Cardiac muscle cell (in vitro differentiated cells and primary cell): ENCODE data around the gene RBMS1. TPM values are rescaled to one million over a fixed set of nuclear protein-coding genes. Genes with fewer than 3 reads are reported as not detected.

Source experiments
- DNase-seq, 2 donors: peaks; one replicate each; pipeline versions ENCODE4 v3.0.0 to v3.0.0-alpha.2; 2010 to 2017; ENCODE audit warnings: low read depth in 1 of 2, low spot score in 1 of 2
- H3K27ac ChIP-seq: fragments of 200-600 bp; sonication (generic); 2 replicates; pipeline ENCODE4 v1.5.1; 2016
- H3K27me3 ChIP-seq: fragments of 200-600 bp; sonication (generic); 2 replicates; pipeline ENCODE4 v1.6.0; 2016; ENCODE audit warnings: control low read depth
- H3K36me3 ChIP-seq: fragments of 200-600 bp; sonication (generic); 2 replicates; pipeline ENCODE4 v1.5.1; 2016; ENCODE audit warnings: control low read depth
- H3K4me1 ChIP-seq: fragments of 200-600 bp; sonication (generic); 2 replicates; pipeline ENCODE4 v1.8.1; 2017; ENCODE audit warnings: low read depth, mild to moderate bottlenecking, mixed run types
- H3K4me3 ChIP-seq: fragments of 200-600 bp; sonication (generic); 2 replicates; pipeline ENCODE4 v1.5.1; 2016; ENCODE audit warnings: mild to moderate bottlenecking
- H3K9me3 ChIP-seq: fragments of 200-600 bp; sonication (generic); 2 replicates; pipeline ENCODE4 v1.5.1; 2017; ENCODE audit warnings: low read depth, mild to moderate bottlenecking, control low read depth
- CTCF ChIP-seq: IDR thresholded peaks from 2 replicates; pipeline ENCODE4 v1.5.1; 2012; ENCODE audit warnings: low read depth, mild to moderate bottlenecking, low read length
- polyA plus RNA-seq: library from polyadenylated mRNA; unstranded; fragments of >200 nt; fragmentation: Nextera tagmentation; extraction: Ambion mirVana; gene quantifications from 2 replicates; pipeline ENCODE4 v1.2.1, GENCODE V29; 2016
- total RNA-seq: library from RNA; depleted of rRNA; stranded (reverse); fragments of >200 nt; gene quantifications from 2 replicates; pipeline ENCODE4 v1.2.3, GENCODE V29; 2016

RBMS1 gene
- total and polyA plus RNA-seq, 2 experiments from 2014 or later, result 89.5 to 99.9 TPM

GRCh38 chr2:160343404-160343803 is 150.2 kb downstream of the RBMS1 start:
- Histone ChIP-seq H3K4me3 (no peak overlapping the region), H3K27me3 (no peaks in the 10 kb centered on the region), H3K4me1 (peaks cover 36% of the 10 kb centered on the region), H3K27ac (no peak overlapping the region), H3K36me3 (no peaks in the 10 kb centered on the region), H3K9me3 (no peaks in the 10 kb centered on the region)
- TF ChIP-seq CTCF, result no peak
- DNase-seq, result no peak

- Histone ChIP-seq H3K9me3 (no peaks in the 10 kb centered on the region), H3K36me3 (no peaks in the 10 kb centered on the region), H3K4me3 (no peak overlapping the region), H3K27ac (no peak overlapping the region), H3K4me1 (peaks cover 27% of the 10 kb centered on the region), H3K27me3 (no peaks in the 10 kb centered on the region)
- DNase-seq, result no peak
- TF ChIP-seq CTCF, result no peak
Observed at GRCh38 chr2:160339726-160340125, 153.9 kb downstream of the RBMS1 start.

GRCh38 chr2:160338901-160339685 is 154.5 kb downstream of the RBMS1 start:
- Histone ChIP-seq H3K36me3 (no peaks in the 10 kb centered on the region), H3K27me3 (no peaks in the 10 kb centered on the region), H3K9me3 (no peaks in the 10 kb centered on the region), H3K4me1 (peaks cover 27% of the 10 kb centered on the region), H3K4me3 (no peak overlapping the region), H3K27ac (no peak overlapping the region)
- TF ChIP-seq CTCF, result no peak
- DNase-seq, result peak; percentile 41 to 72

GRCh38 chr2:160337728-160338127 is 155.9 kb downstream of the RBMS1 start:
- Histone ChIP-seq H3K27ac (no peak overlapping the region), H3K36me3 (no peaks in the 10 kb centered on the region), H3K9me3 (no peaks in the 10 kb centered on the region), H3K27me3 (no peaks in the 10 kb centered on the region), H3K4me3 (no peak overlapping the region), H3K4me1 (peaks cover 29% of the 10 kb centered on the region)
- DNase-seq, result no peak
- TF ChIP-seq CTCF, result no peak

GRCh38 chr2:160336635-160337034 is 157.0 kb downstream of the RBMS1 start:
- no peak for DNase-seq
- Histone ChIP-seq H3K27me3 (no peaks in the 10 kb centered on the region), H3K36me3 (no peaks in the 10 kb centered on the region), H3K9me3 (no peaks in the 10 kb centered on the region), H3K27ac (peak overlapping the region; percentile 8), H3K4me3 (no peak overlapping the region), H3K4me1 (peaks cover 32% of the 10 kb centered on the region)
- no peak for TF ChIP-seq CTCF
